Neuronal stem cell (in vitro differentiated cells): ENCODE data around the gene VPS35.

ENCODE experiments used
- DNase-seq: peaks from one replicate; pipeline ENCODE4 v3.0.0-alpha.2; 2013; ENCODE audit warnings: low spot score
- H2AFZ ChIP-seq: one replicate; pipeline ENCODE4 v1.6.1; 2013; ENCODE audit warnings: mild to moderate bottlenecking, low read length, inconsistent platforms
- H2AK5ac ChIP-seq: 2 replicates; pipeline ENCODE4 v1.6.1; 2013; ENCODE audit warnings: low read depth, mild to moderate bottlenecking, inconsistent platforms, low read length, moderate library complexity, mixed read lengths
- H2BK120ac ChIP-seq: 2 replicates; pipeline ENCODE4 v1.6.1; 2013; ENCODE audit warnings: low read depth, mild to moderate bottlenecking, inconsistent platforms, low read length, moderate library complexity, mixed read lengths
- H2BK12ac ChIP-seq: one replicate; pipeline ENCODE4 v1.6.1; 2013; ENCODE audit warnings: low read length, inconsistent platforms
- H2BK15ac ChIP-seq: 2 replicates; pipeline ENCODE4 v1.6.1; 2013; ENCODE audit warnings: mild to moderate bottlenecking, low read length, inconsistent platforms, mixed read lengths
- H2BK5ac ChIP-seq: one replicate; pipeline ENCODE4 v1.6.1; 2013; ENCODE audit warnings: inconsistent platforms, mild to moderate bottlenecking, low read length, moderate library complexity
- H3K14ac ChIP-seq: one replicate; pipeline ENCODE4 v1.6.1; 2013; ENCODE audit warnings: low read length, inconsistent platforms
- H3K18ac ChIP-seq: 2 replicates; pipeline ENCODE4 v1.6.1; 2013; ENCODE audit warnings: low read length, inconsistent platforms
- H3K23ac ChIP-seq: 2 replicates; pipeline ENCODE4 v1.6.1; 2013; ENCODE audit warnings: low read depth, mild to moderate bottlenecking, mixed read lengths, low read length, inconsistent platforms; ENCODE audit not compliant: poor library complexity
- H3K27ac ChIP-seq: replicated peaks from 3 replicates; pipeline ENCODE4 v1.5.1; 2013; ENCODE audit warnings: low read length, inconsistent platforms
- H3K27me3 ChIP-seq, 3 experiments: 2 replicates each; pipeline ENCODE4 v1.6.1; 2013; ENCODE audit warnings: low read length in 3 of 3, mild to moderate bottlenecking in 2 of 3, inconsistent platforms in 1 of 3, low read depth in 1 of 3, mixed read lengths in 1 of 3, moderate library complexity in 1 of 3; ENCODE audit not compliant: control insufficient read depth in 3 of 3, insufficient read depth in 3 of 3
- H3K36me3 ChIP-seq, 2 donors: replicated peaks in 1 of 2; 2 replicates each; pipeline ENCODE4 v1.6.1; 2013; ENCODE audit warnings: low read length in 2 of 2; ENCODE audit not compliant: control insufficient read depth in 2 of 2, insufficient read depth in 2 of 2
- H3K4ac ChIP-seq: 2 replicates; pipeline ENCODE4 v1.6.1; 2013; ENCODE audit warnings: inconsistent platforms, mild to moderate bottlenecking, low read length, moderate library complexity
- H3K4me1 ChIP-seq, 2 donors: 1 replicate in 1 of 2; 2 replicates in 1 of 2; pipeline ENCODE4 v1.6.1; 2013; ENCODE audit warnings: low read length in 2 of 2, low read depth in 1 of 2; ENCODE audit not compliant: control insufficient read depth in 2 of 2, insufficient read depth in 1 of 2
- H3K4me2 ChIP-seq: one replicate; pipeline ENCODE4 v1.6.1; 2013; ENCODE audit warnings: mild to moderate bottlenecking, low read length, inconsistent platforms; ENCODE audit not compliant: insufficient read depth, poor library complexity, severe bottlenecking
- H3K4me3 ChIP-seq, 2 donors: 2 replicates each; pipeline ENCODE4 v1.5.1; 2013; ENCODE audit warnings: low read length in 2 of 2, mild to moderate bottlenecking in 2 of 2, inconsistent platforms in 1 of 2, moderate library complexity in 1 of 2
- H3K79me1 ChIP-seq: one replicate; pipeline ENCODE4 v1.6.1; 2013; ENCODE audit warnings: low read depth, mild to moderate bottlenecking, inconsistent platforms, low read length, moderate library complexity
- H3K9ac ChIP-seq: one replicate; pipeline ENCODE4 v1.6.1; 2013; ENCODE audit warnings: mild to moderate bottlenecking, low read depth, low read length, inconsistent platforms; ENCODE audit not compliant: poor library complexity
- H3K9me3 ChIP-seq, 2 donors: replicated peaks in 1 of 2; 2 replicates each; pipeline versions ENCODE3 to v1.6.1; 2013; ENCODE audit warnings: low read length in 2 of 2, mild to moderate bottlenecking in 2 of 2, inconsistent platforms in 1 of 2, low read depth in 1 of 2, mixed read lengths in 1 of 2, moderate library complexity in 1 of 2; ENCODE audit not compliant: control insufficient read depth in 2 of 2, insufficient read depth in 1 of 2
- H4K8ac ChIP-seq: one replicate; pipeline ENCODE4 v1.6.1; 2013; ENCODE audit warnings: low read depth, mild to moderate bottlenecking, inconsistent platforms, low read length, moderate library complexity
- H4K91ac ChIP-seq: one replicate; pipeline ENCODE4 v1.6.1; 2013; ENCODE audit warnings: low read length, low read depth, mild to moderate bottlenecking, inconsistent platforms; ENCODE audit not compliant: poor library complexity
- WGBS, 2 donors: extraction: QIAGEN DNeasy Blood & Tissue Kit; methylation state at CpG; one replicate each; pipeline ENCODE4 v1.1.7; 2013; ENCODE audit warnings: missing lambda C conversion rate in 2 of 2, mixed read lengths in 1 of 2; ENCODE audit not compliant: insufficient read length in 2 of 2, insufficient replicate concordance in 1 of 2; ENCODE audit errors: extremely low coverage in 2 of 2; 5-methylcytosine and 5-hydroxymethylcytosine counted together

VPS35 gene

GRCh38 chr16:46689365-46690280 lies 645 bp upstream of the VPS35 start, which contains the start of gene ORC6:
ORC6 (plus strand) TSS chr16:46689659; CDS start chr16:46689706, 47 bp downstream.
- no peak within 1 kb of the TSS for H4K91ac ChIP-seq
- peak within 1 kb of the TSS; percentile 86 for H3K4me2 ChIP-seq
- H3K14ac ChIP-seq, result peak within 1 kb of the TSS; percentile 99
- H3K4me3 ChIP-seq, result peak within 1 kb of the TSS; percentile 75 to 97
- peak within 1 kb of the TSS; percentile 99 for H3K9ac ChIP-seq
- H3K18ac ChIP-seq, result peak within 1 kb of the TSS; percentile 100
- H3K36me3 ChIP-seq, result peaks cover 11 to 32% of the 10 kb centered on the region in 2 donors
- H3K4me1 ChIP-seq, result peaks cover 11 to 23% of the 10 kb centered on the region in 2 donors
- no peaks in the 10 kb centered on the region for H3K9me3 ChIP-seq
- peaks cover 6% of the 10 kb centered on the region for H3K79me1 ChIP-seq
- peak; percentile 97 for DNase-seq
- H2BK12ac ChIP-seq, result peak within 1 kb of the TSS; percentile 98
- no peaks in the 10 kb centered on the region for H3K27me3 ChIP-seq
- WGBS, 2 donors, result no CpG with 5 or more reads among the region's 79 CpGs
- peak within 1 kb of the TSS; percentile 98 for H3K27ac ChIP-seq
- peak within 1 kb of the TSS; percentile 94 for H2AFZ ChIP-seq
- H4K8ac ChIP-seq, result no peak within 1 kb of the TSS
- no peak within 1 kb of the TSS for H2AK5ac ChIP-seq
- H2BK120ac ChIP-seq, result peak within 1 kb of the TSS; percentile 75
- H2BK5ac ChIP-seq, result peak within 1 kb of the TSS; percentile 61
- H2BK15ac ChIP-seq, result peak within 1 kb of the TSS; percentile 87
- H3K23ac ChIP-seq, result peak within 1 kb of the TSS; percentile 96
- H3K4ac ChIP-seq, result no peak within 1 kb of the TSS

GRCh38 chr16:46688101-46688653 lies 801 bp downstream of the VPS35 start:
- Histone ChIP-seq H3K14ac (no peak overlapping the region), H3K27ac (no peak overlapping the region), H2AK5ac (no peak overlapping the region), H3K79me1 (peaks cover 6% of the 10 kb centered on the region), H3K4me3 (peak overlapping the region; percentile 75 to 97), H4K8ac (no peak overlapping the region), H4K91ac (no peak overlapping the region), H3K36me3 (peaks cover 7 to 26% of the 10 kb centered on the region in 2 donors), H3K23ac (no peak overlapping the region), H2BK15ac (no peak overlapping the region), H3K4me2 (peak overlapping the region; percentile 86), H3K4ac (no peak overlapping the region), H2AFZ (peak overlapping the region; percentile 94), H3K27me3 (no peaks in the 10 kb centered on the region), H3K4me1 (peaks cover 11 to 23% of the 10 kb centered on the region in 2 donors), H3K9ac (peak overlapping the region; percentile 81), H3K9me3 (no peaks in the 10 kb centered on the region), H2BK5ac (no peak overlapping the region), H2BK12ac (no peak overlapping the region), H3K18ac (no peak overlapping the region), H2BK120ac (no peak overlapping the region)
- WGBS, 2 donors, result no CpG with 5 or more reads among the region's 14 CpGs
- no peak for DNase-seq

- peaks cover 5 to 24% of the 10 kb centered on the region in 2 donors for H3K36me3 ChIP-seq
- no peak overlapping the region for H2AK5ac ChIP-seq
- H4K91ac ChIP-seq, result no peak overlapping the region
- H2BK15ac ChIP-seq, result no peak overlapping the region
- H3K14ac ChIP-seq, result no peak overlapping the region
- no peak overlapping the region for H2BK12ac ChIP-seq
- peaks cover 6% of the 10 kb centered on the region for H3K79me1 ChIP-seq
- no peak overlapping the region for H4K8ac ChIP-seq
- peak overlapping the region in 1 of 2 donors; percentile 75 for H3K4me3 ChIP-seq
- H3K9ac ChIP-seq, result no peak overlapping the region
- DNase-seq, result no peak
- H2BK5ac ChIP-seq, result no peak overlapping the region
- H3K4me1 ChIP-seq, result peaks cover 11 to 23% of the 10 kb centered on the region in 2 donors
- no CpG with 5 or more reads among the region's 9 CpGs for WGBS, 2 donors
- H2BK120ac ChIP-seq, result no peak overlapping the region
- no peak overlapping the region for H2AFZ ChIP-seq
- no peak overlapping the region for H3K4ac ChIP-seq
- no peaks in the 10 kb centered on the region for H3K27me3 ChIP-seq
- peak overlapping the region; percentile 29 for H3K4me2 ChIP-seq
- no peak overlapping the region for H3K23ac ChIP-seq
- no peak overlapping the region for H3K27ac ChIP-seq
- H3K9me3 ChIP-seq, result no peaks in the 10 kb centered on the region
- H3K18ac ChIP-seq, result no peak overlapping the region
Observed at GRCh38 chr16:46687486-46687885, 1.5 kb downstream of the VPS35 start.
